GM06990 (cell line): Measurements from ENCODE around the gene GIMAP8.

ENCODE experiments used
- DNase-seq: peaks from one replicate; pipeline ENCODE4 v3.0.0-alpha.2; 2011; ENCODE audit not compliant: insufficient read length; ENCODE audit errors: extremely low read depth
- H3K27me3 ChIP-seq: replicated peaks from 2 replicates; pipeline ENCODE4 v1.6.0; 2011; ENCODE audit warnings: low read length; ENCODE audit not compliant: control insufficient read depth, insufficient read depth
- H3K36me3 ChIP-seq: 2 replicates; pipeline ENCODE4 v1.5.1; 2011; ENCODE audit warnings: low read length; ENCODE audit not compliant: control insufficient read depth, insufficient read depth
- H3K4me3 ChIP-seq: replicated peaks from 2 replicates; pipeline ENCODE4 v1.5.1; 2011; ENCODE audit warnings: low read depth, mild to moderate bottlenecking, control low read depth, low read length
- CTCF ChIP-seq: IDR thresholded peaks from 2 replicates; pipeline ENCODE4 v1.5.1; 2011; ENCODE audit warnings: low read length, control low read depth, mild to moderate bottlenecking, inconsistent platforms; ENCODE audit not compliant: insufficient read depth, poor library complexity, severe bottlenecking

GIMAP8 gene

GRCh38 chr7:150450491-150451001 is at the start of gene GIMAP8:
TSS of gene GIMAP8 (plus strand) at chr7:150450630. CDS start at chr7:150466699, 16,069 bp downstream.
- no peak for DNase-seq
- Histone ChIP-seq H3K4me3 (peak within 1 kb of the TSS; percentile 67), H3K27me3 (no peaks in the 10 kb centered on the region), H3K36me3 (no peaks in the 10 kb centered on the region; the same call in 1 of the 2 replicates)
- TF ChIP-seq CTCF: no peak

GRCh38 chr7:150400788-150401423 is 49.5 kb upstream of the GIMAP8 start:
- no peak overlapping the region for H3K4me3 ChIP-seq
- DNase-seq: no peak
- no peak for TF ChIP-seq CTCF
- H3K36me3 ChIP-seq: peaks cover 7% of the 10 kb centered on the region
- H3K27me3 ChIP-seq: no peaks in the 10 kb centered on the region

GRCh38 chr7:150401424-150401790 is 49.0 kb upstream of the GIMAP8 start:
- Histone ChIP-seq H3K4me3 (no peak overlapping the region), H3K27me3 (no peaks in the 10 kb centered on the region), H3K36me3 (peaks cover 6% of the 10 kb centered on the region)
- DNase-seq: no peak
- no peak for TF ChIP-seq CTCF

GRCh38 chr7:150401861-150402631 is 48.4 kb upstream of the GIMAP8 start:
- Histone ChIP-seq H3K4me3 (no peak overlapping the region), H3K36me3 (peaks cover 4% of the 10 kb centered on the region), H3K27me3 (no peaks in the 10 kb centered on the region)
- no peak for DNase-seq
- no peak for TF ChIP-seq CTCF

- Histone ChIP-seq H3K27me3 (no peaks in the 10 kb centered on the region), H3K36me3 (peaks cover 4% of the 10 kb centered on the region), H3K4me3 (no peak overlapping the region)
- DNase-seq: no peak
- TF ChIP-seq CTCF: no peak
Observed at GRCh38 chr7:150402671-150403321, 47.6 kb upstream of the GIMAP8 start.
